Thyroid gland (tissue), 4 donors: ENCODE data around the gene WDR86. TPM values are rescaled to one million over a fixed set of nuclear protein-coding genes. Genes with fewer than 3 reads are reported as not detected.

ENCODE experiments used
- DNase-seq, 2 donors: peaks; one replicate each; pipeline ENCODE4 v3.0.0-alpha.2; 2019
- H3K27ac ChIP-seq, 3 donors: fragments of 200-600 bp; sonication (generic); 1 replicate in 2 of 3; 2 replicates in 1 of 3; pipeline ENCODE4 v1.5.1; 2016 to 2019; ENCODE audit warnings: mild to moderate bottlenecking in 1 of 3, moderate library complexity in 1 of 3
- H3K27me3 ChIP-seq: fragments of 200-600 bp; sonication (generic); one replicate; pipeline ENCODE4 v1.5.1; 2019
- H3K36me3 ChIP-seq, 2 donors: fragments of 200-600 bp; sonication (generic); one replicate each; pipeline ENCODE4 v1.5.1; 2016 to 2019
- H3K4me1 ChIP-seq, 2 donors: fragments of 200-600 bp; sonication (generic); one replicate each; pipeline ENCODE4 v1.5.1; 2017 to 2019
- H3K4me3 ChIP-seq, 3 donors: fragments of 200-600 bp; sonication (generic); replicated peaks in 1 of 3; 1 replicate in 2 of 3; 2 replicates in 1 of 3; pipeline ENCODE4 v1.5.1; 2016; ENCODE audit warnings: mild to moderate bottlenecking in 1 of 3
- H3K9me3 ChIP-seq: fragments of 200-600 bp; sonication (generic); one replicate; pipeline ENCODE4 v1.5.1; 2017
- POLR2A ChIP-seq, 2 donors: fragments of 450-650 bp; IDR thresholded peaks; one replicate each; pipeline ENCODE4 v1.6.1; 2017; ENCODE audit warnings: antibody characterized with exemption in 2 of 2, mild to moderate bottlenecking in 2 of 2, moderate library complexity in 1 of 2
- WGBS, 2 donors: methylation state at CpG; one replicate each; pipeline ENCODE4 v1.1.5; 2017; 5-methylcytosine and 5-hydroxymethylcytosine counted together
- intact Hi-C: fragments of 100-400 bp; cut with DNase I; formaldehyde crosslinking; loops from one replicate; pipeline ENCODE4 v1.15.1; 2023
- total RNA-seq, 4 donors: library from RNA; depleted of rRNA; stranded (reverse); fragments of >200 nt; gene quantifications; one replicate each; pipeline ENCODE4 v1.2.3, GENCODE V29; 2016
- TF ChIP-seq, protein P1 (sequence below), 6 experiments: fragments of 200-600 bp in 3 of 6; fragments of 450-650 bp in 3 of 6; sonication (generic) in 3 of 6; IDR thresholded peaks; one replicate each; pipeline ENCODE4 v1.5.1; 2016 to 2019; ENCODE audit warnings: antibody characterized with exemption in 6 of 6, mild to moderate bottlenecking in 2 of 6, inconsistent platforms in 1 of 6, moderate library complexity in 1 of 6

Gene WDR86
- total RNA-seq, 4 donors from 2014 or later = 99.5 to 203 (median 142) TPM

DNA sequence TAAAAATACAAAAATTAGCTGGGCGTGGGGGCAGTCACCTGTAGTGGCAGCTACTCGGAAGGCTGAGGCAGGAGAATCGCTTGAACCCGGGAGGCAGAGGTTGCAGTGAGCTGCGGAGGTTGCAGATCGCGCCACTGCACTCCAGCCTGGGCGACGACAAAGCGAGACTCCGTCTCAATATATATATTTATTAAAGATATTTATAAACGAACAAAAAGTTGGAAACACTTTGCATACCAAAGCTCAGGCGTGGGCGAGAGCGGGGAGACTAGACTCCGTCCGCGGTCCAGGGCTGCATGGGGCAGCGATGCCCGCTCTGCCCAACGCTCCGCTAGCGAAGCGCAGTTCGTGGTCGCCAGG lies 38.0 kb upstream of the WDR86 start:
- TF ChIP-seq, protein P1, sequence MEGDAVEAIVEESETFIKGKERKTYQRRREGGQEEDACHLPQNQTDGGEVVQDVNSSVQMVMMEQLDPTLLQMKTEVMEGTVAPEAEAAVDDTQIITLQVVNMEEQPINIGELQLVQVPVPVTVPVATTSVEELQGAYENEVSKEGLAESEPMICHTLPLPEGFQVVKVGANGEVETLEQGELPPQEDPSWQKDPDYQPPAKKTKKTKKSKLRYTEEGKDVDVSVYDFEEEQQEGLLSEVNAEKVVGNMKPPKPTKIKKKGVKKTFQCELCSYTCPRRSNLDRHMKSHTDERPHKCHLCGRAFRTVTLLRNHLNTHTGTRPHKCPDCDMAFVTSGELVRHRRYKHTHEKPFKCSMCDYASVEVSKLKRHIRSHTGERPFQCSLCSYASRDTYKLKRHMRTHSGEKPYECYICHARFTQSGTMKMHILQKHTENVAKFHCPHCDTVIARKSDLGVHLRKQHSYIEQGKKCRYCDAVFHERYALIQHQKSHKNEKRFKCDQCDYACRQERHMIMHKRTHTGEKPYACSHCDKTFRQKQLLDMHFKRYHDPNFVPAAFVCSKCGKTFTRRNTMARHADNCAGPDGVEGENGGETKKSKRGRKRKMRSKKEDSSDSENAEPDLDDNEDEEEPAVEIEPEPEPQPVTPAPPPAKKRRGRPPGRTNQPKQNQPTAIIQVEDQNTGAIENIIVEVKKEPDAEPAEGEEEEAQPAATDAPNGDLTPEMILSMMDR (IDR thresholded peaks at IDR 0.05) = no peak
- TF ChIP-seq POLR2A (IDR thresholded peaks at IDR 0.05) = no peak
- WGBS, 2 donors = 80 to 83% methylated on average over 26 of the region's 26 CpGs
- Histone ChIP-seq H3K4me1 (peaks cover 4 to 11% of the 10 kb centered on the region in 2 donors), H3K9me3 (no peaks in the 10 kb centered on the region), H3K27me3 (no peaks in the 10 kb centered on the region), H3K36me3 (no peaks in the 10 kb centered on the region), H3K4me3 (peak overlapping the region in 1 of 3 donors; percentile 29), H3K27ac (peak overlapping the region in 1 of 3 donors; percentile 61)
- no peak for DNase-seq
- intact Hi-C loops = loop anchor here (2.0 kb wide), 1 partner anchor 79 kb away; no protein-coding TSS in a partner anchor

DNA sequence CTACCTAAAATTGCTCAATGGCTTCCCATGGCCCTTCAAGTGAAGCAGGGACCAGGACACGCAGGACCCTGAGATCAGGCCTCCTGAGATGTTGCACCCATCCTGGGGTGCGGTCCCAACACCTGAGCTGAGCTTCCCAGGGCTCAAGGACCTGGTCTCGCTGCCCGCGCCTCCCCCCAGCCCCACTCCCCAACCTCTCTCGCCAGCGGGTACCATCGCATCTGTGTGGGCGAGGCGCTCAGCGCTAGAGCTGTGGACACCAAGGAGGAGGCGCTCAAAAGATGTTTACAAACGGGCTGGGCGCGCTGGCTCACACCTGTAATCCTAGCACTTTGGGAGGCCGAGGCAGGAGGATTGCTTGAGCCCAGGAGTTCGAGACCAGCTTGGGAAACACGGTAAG lies 37.5 kb upstream of the WDR86 start:
- intact Hi-C loops = no loop called here
- TF ChIP-seq POLR2A (IDR thresholded peaks at IDR 0.05) = no peak
- TF ChIP-seq, protein P1 (IDR thresholded peaks at IDR 0.05) = no peak
- no peak for DNase-seq

DNA sequence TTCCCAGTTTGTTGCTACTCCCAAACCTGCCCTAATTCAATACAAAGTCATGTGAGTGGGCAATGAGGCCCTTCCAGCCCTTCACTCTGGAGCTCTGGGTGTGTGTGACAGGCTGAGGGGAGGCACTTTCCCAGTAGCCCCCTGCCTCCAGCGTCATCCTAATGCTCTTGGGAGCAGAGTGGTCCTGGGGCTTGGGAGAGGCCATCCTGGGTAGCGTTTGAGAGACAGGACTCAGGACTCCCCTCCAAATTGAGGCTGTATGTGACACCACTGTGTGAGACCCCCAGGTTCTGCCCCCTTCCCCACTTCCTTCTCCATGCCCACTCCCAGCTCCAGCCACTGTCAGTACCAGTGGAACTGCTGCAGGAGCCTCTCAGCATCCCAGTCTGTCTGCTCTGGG lies 36.6 kb upstream of the WDR86 start:
- Histone ChIP-seq H3K4me1 (peaks cover 17 to 23% of the 10 kb centered on the region in 2 donors), H3K27me3 (no peaks in the 10 kb centered on the region), H3K36me3 (no peaks in the 10 kb centered on the region), H3K9me3 (no peaks in the 10 kb centered on the region), H3K4me3 (no peak overlapping the region), H3K27ac (no peak overlapping the region)
- DNase-seq = no peak
- TF ChIP-seq POLR2A (IDR thresholded peaks at IDR 0.05) = no peak
- TF ChIP-seq, protein P1 (IDR thresholded peaks at IDR 0.05) = no peak
- intact Hi-C loops = no loop called here
- 86 to 100% methylated on average over 1 to 2 of the region's 2 CpGs for WGBS, 2 donors

More for the DNA sequence above, 37.5 kb upstream of the WDR86 start:
- no peaks in the 10 kb centered on the region for H3K27me3 ChIP-seq
- H3K27ac ChIP-seq = no peak overlapping the region
- H3K9me3 ChIP-seq = no peaks in the 10 kb centered on the region
- no peaks in the 10 kb centered on the region for H3K36me3 ChIP-seq
- WGBS, 2 donors = 96 to 99% methylated on average over 17 to 18 of the region's 18 CpGs
- no peak overlapping the region for H3K4me3 ChIP-seq
- H3K4me1 ChIP-seq = peaks cover 8 to 14% of the 10 kb centered on the region in 2 donors

DNA sequence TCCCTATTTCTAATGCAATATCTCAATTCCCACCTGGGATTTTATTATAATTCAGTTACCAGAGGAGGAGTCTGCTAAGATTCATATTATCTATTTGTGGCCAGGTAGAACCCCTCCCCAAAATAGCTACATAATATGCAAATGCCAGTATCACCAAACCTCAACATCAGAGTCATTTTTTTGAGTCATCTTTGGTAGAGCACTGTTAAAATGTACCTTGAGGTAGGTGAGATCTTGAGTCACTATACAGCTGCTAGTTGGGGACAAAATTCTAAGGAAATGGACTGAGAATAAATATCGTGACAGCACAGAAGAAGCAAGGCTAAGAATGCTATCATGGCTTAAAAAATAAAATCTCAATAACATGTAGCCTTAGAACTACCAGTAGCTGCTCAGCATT lies 34.8 kb upstream of the WDR86 start:
- intact Hi-C loops = no loop called here
- TF ChIP-seq, protein P1 (IDR thresholded peaks at IDR 0.05) = no peak
- no peak for TF ChIP-seq POLR2A (IDR thresholded peaks at IDR 0.05)
- no peak for DNase-seq
- Histone ChIP-seq H3K27me3 (no peaks in the 10 kb centered on the region), H3K36me3 (no peaks in the 10 kb centered on the region), H3K4me1 (peaks cover 32 to 41% of the 10 kb centered on the region in 2 donors), H3K9me3 (no peaks in the 10 kb centered on the region), H3K27ac (peak overlapping the region in 1 of 3 donors; percentile 31), H3K4me3 (no peak overlapping the region)
- WGBS, 2 donors = 86 to 95% methylated on average over 1 of the region's 1 CpG

DNA sequence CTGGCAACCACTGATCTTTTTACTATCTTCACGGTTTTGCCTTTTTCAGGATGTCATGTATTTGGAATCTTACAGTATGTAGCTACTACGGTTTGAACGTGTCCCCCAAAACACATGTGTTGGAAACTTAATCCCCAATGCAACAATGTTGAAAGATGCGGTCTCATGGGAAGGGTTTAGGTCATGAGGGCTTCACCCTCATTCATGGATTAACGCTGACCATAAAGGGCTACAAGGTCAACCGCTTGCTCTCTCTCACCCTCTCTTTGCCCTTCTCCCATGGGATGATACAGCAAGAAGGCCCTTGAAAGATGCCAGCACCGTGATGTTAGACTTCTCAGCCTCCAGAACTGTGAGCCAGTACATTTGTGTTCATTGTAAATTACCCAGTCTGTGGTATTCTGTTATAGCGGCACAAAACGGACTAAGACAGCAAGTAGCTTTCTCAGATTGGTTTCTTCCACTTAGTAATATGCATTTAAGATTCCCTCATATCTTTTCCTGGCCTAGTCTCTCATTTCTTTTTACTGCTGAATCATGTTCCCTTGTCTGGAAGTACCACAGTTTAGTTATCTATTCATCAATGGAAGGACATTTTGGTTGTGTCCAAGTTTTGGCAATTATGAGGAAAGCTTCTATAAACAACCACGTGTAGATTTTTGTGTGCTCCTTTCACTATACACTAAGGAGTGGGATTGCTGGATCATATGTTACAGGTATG lies 33.1 kb upstream of the WDR86 start:
- Histone ChIP-seq H3K4me1 (peaks cover 41 to 53% of the 10 kb centered on the region in 2 donors), H3K4me3 (no peak overlapping the region), H3K9me3 (no peaks in the 10 kb centered on the region), H3K27ac (peak overlapping the region; percentile 26 to 95 (median 92)), H3K36me3 (no peaks in the 10 kb centered on the region), H3K27me3 (no peaks in the 10 kb centered on the region)
- DNase-seq = no peak
- WGBS, 2 donors = 80 to 89% methylated on average over 10 of the region's 10 CpGs
- intact Hi-C loops = no loop called here
- TF ChIP-seq, protein P1 (IDR thresholded peaks at IDR 0.05) = no peak
- no peak for TF ChIP-seq POLR2A (IDR thresholded peaks at IDR 0.05)
